ENCODE results near the gene WDR82.

Gene WDR82

GRCh38 chr3:52213901-52214300 is 64.5 kb downstream of the WDR82 start:
- TF ChIP-seq EZH2 (IDR thresholded peaks at IDR 0.05; ENCODE audit: borderline replicate concordance, low read depth, low read length, severe bottlenecking) (no peak), CTCF (IDR thresholded peaks at IDR 0.05; ENCODE audit: borderline replicate concordance, extremely low read depth, low read length, poor library complexity, severe bottlenecking) (no peak)
- no peaks in the 10 kb centered on the region for H3K4me1 ChIP-seq (ENCODE audit: insufficient read depth, low read length)
- peaks cover 68% of the 10 kb centered on the region for H3K36me3 ChIP-seq (ENCODE audit: insufficient read depth, low read length)
- H3K27ac ChIP-seq (ENCODE audit: low read length): no peak overlapping the region
- no peaks in the 10 kb centered on the region for H3K27me3 ChIP-seq (ENCODE audit: insufficient read depth, low read length, poor library complexity)
- no peaks in the 10 kb centered on the region for H3K9me3 ChIP-seq (ENCODE audit: insufficient read depth, low read length, severe bottlenecking)
- H3K9ac ChIP-seq (ENCODE audit: low read depth, low read length): no peak overlapping the region
- H2AFZ ChIP-seq (ENCODE audit: low read depth, low read length): no peak overlapping the region
- H4K20me1 ChIP-seq (ENCODE audit: insufficient read depth, low read length): no peaks in the 10 kb centered on the region; the same call in 1 of the 2 replicates
- DNase-seq (no peak), ATAC-seq (ENCODE audit: insufficient read depth, low read depth) (no peak)
- H3K4me2 ChIP-seq (ENCODE audit: insufficient read depth, low read length): no peak overlapping the region
- no peak overlapping the region for H3K4me3 ChIP-seq (ENCODE audit: low read depth in 1 of 2, low read length in 2 of 2)
- no peaks in the 10 kb centered on the region for H3K79me2 ChIP-seq (ENCODE audit: insufficient read depth, low read length)

DNA sequence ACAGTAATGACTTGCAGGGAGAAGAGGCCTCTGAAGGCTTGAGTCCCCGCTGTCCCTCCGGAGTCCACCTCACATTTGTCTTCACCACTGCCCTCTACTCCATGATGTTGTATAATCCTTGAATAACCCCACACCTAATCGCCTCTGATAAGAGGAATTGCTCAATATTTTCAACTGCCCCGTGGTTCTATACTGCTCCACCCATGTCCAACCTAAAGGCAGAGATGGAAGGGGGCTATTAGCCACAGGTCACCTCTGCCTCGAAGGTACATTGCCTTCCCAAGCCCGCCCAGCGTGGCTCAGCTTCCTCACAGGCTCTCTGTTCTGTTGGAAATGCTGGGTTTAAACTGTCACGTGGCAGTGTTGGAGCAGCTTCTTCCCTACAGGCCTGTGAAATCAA is 65.4 kb downstream of the WDR82 start:
- DNase-seq (no peak), ATAC-seq (ENCODE audit: insufficient read depth, low read depth) (no peak)
- Histone ChIP-seq H3K4me1 (ENCODE audit: insufficient read depth, low read length) (no peaks in the 10 kb centered on the region), H3K27ac (ENCODE audit: low read length) (no peak overlapping the region), H4K20me1 (ENCODE audit: insufficient read depth, low read length) (no peaks in the 10 kb centered on the region; the same call in 1 of the 2 replicates), H3K4me3 (ENCODE audit: low read depth in 1 of 2, low read length in 2 of 2) (no peak overlapping the region), H3K27me3 (ENCODE audit: insufficient read depth, low read length, poor library complexity) (no peaks in the 10 kb centered on the region), H3K9me3 (ENCODE audit: insufficient read depth, low read length, severe bottlenecking) (no peaks in the 10 kb centered on the region), H3K36me3 (ENCODE audit: insufficient read depth, low read length) (peaks cover 77% of the 10 kb centered on the region), H3K9ac (ENCODE audit: low read depth, low read length) (no peak overlapping the region), H2AFZ (ENCODE audit: low read depth, low read length) (no peak overlapping the region), H3K4me2 (ENCODE audit: insufficient read depth, low read length) (no peak overlapping the region), H3K79me2 (ENCODE audit: insufficient read depth, low read length) (no peaks in the 10 kb centered on the region)
- no peak for TF ChIP-seq EZH2 (IDR thresholded peaks at IDR 0.05; ENCODE audit: borderline replicate concordance, low read depth, low read length, severe bottlenecking)
- no peak for TF ChIP-seq CTCF (IDR thresholded peaks at IDR 0.05; ENCODE audit: borderline replicate concordance, extremely low read depth, low read length, poor library complexity, severe bottlenecking)

- no peak overlapping the region for H2AFZ ChIP-seq (ENCODE audit: low read depth, low read length)
- no peak for TF ChIP-seq EZH2 (IDR thresholded peaks at IDR 0.05; ENCODE audit: borderline replicate concordance, low read depth, low read length, severe bottlenecking)
- no peak for TF ChIP-seq CTCF (IDR thresholded peaks at IDR 0.05; ENCODE audit: borderline replicate concordance, extremely low read depth, low read length, poor library complexity, severe bottlenecking)
- ATAC-seq (ENCODE audit: insufficient read depth, low read depth) (no peak), DNase-seq (no peak)
- no peak overlapping the region for H3K4me2 ChIP-seq (ENCODE audit: insufficient read depth, low read length)
- H3K4me1 ChIP-seq (ENCODE audit: insufficient read depth, low read length): no peaks in the 10 kb centered on the region
- no peaks in the 10 kb centered on the region; the same call in 1 of the 2 replicates for H4K20me1 ChIP-seq (ENCODE audit: insufficient read depth, low read length)
- H3K27me3 ChIP-seq (ENCODE audit: insufficient read depth, low read length, poor library complexity): no peaks in the 10 kb centered on the region
- H3K27ac ChIP-seq (ENCODE audit: low read length): no peak overlapping the region
- H3K79me2 ChIP-seq (ENCODE audit: insufficient read depth, low read length): no peaks in the 10 kb centered on the region
- peaks cover 90% of the 10 kb centered on the region for H3K36me3 ChIP-seq (ENCODE audit: insufficient read depth, low read length)
- no peak overlapping the region for H3K9ac ChIP-seq (ENCODE audit: low read depth, low read length)
- no peaks in the 10 kb centered on the region for H3K9me3 ChIP-seq (ENCODE audit: insufficient read depth, low read length, severe bottlenecking)
- H3K4me3 ChIP-seq (ENCODE audit: low read depth in 1 of 2, low read length in 2 of 2): no peak overlapping the region
These were observed 67.1 kb downstream of the WDR82 start for GRCh38 chr3:52211268-52211891.

Measured in DND-41 (cell line).